Neuronal stem cell (in vitro differentiated cells): ENCODE measurements around the gene HSPA4L.
A peak's percentile ranks its signal among the peaks of the same experiment; 100 is the strongest.

Source experiments
- DNase-seq: peaks from one replicate; pipeline ENCODE4 v3.0.0-alpha.2; 2013; ENCODE audit warnings: low spot score
- H2AFZ ChIP-seq: one replicate; pipeline ENCODE4 v1.6.1; 2013; ENCODE audit warnings: mild to moderate bottlenecking, low read length, inconsistent platforms
- H2AK5ac ChIP-seq: 2 replicates; pipeline ENCODE4 v1.6.1; 2013; ENCODE audit warnings: low read depth, mild to moderate bottlenecking, inconsistent platforms, low read length, moderate library complexity, mixed read lengths
- H2BK120ac ChIP-seq: 2 replicates; pipeline ENCODE4 v1.6.1; 2013; ENCODE audit warnings: low read depth, mild to moderate bottlenecking, inconsistent platforms, low read length, moderate library complexity, mixed read lengths
- H2BK12ac ChIP-seq: one replicate; pipeline ENCODE4 v1.6.1; 2013; ENCODE audit warnings: low read length, inconsistent platforms
- H2BK15ac ChIP-seq: 2 replicates; pipeline ENCODE4 v1.6.1; 2013; ENCODE audit warnings: mild to moderate bottlenecking, low read length, inconsistent platforms, mixed read lengths
- H2BK5ac ChIP-seq: one replicate; pipeline ENCODE4 v1.6.1; 2013; ENCODE audit warnings: inconsistent platforms, mild to moderate bottlenecking, low read length, moderate library complexity
- H3K14ac ChIP-seq: one replicate; pipeline ENCODE4 v1.6.1; 2013; ENCODE audit warnings: low read length, inconsistent platforms
- H3K18ac ChIP-seq: 2 replicates; pipeline ENCODE4 v1.6.1; 2013; ENCODE audit warnings: low read length, inconsistent platforms
- H3K23ac ChIP-seq: 2 replicates; pipeline ENCODE4 v1.6.1; 2013; ENCODE audit warnings: low read depth, mild to moderate bottlenecking, mixed read lengths, low read length, inconsistent platforms; ENCODE audit not compliant: poor library complexity
- H3K27ac ChIP-seq: replicated peaks from 3 replicates; pipeline ENCODE4 v1.5.1; 2013; ENCODE audit warnings: low read length, inconsistent platforms
- H3K27me3 ChIP-seq, 3 experiments: 2 replicates each; pipeline ENCODE4 v1.6.1; 2013; ENCODE audit warnings: low read length in 3 of 3, mild to moderate bottlenecking in 2 of 3, inconsistent platforms in 1 of 3, low read depth in 1 of 3, mixed read lengths in 1 of 3, moderate library complexity in 1 of 3; ENCODE audit not compliant: control insufficient read depth in 3 of 3, insufficient read depth in 3 of 3
- H3K36me3 ChIP-seq, 2 donors: replicated peaks in 1 of 2; 2 replicates each; pipeline ENCODE4 v1.6.1; 2013; ENCODE audit warnings: low read length in 2 of 2; ENCODE audit not compliant: control insufficient read depth in 2 of 2, insufficient read depth in 2 of 2
- H3K4ac ChIP-seq: 2 replicates; pipeline ENCODE4 v1.6.1; 2013; ENCODE audit warnings: inconsistent platforms, mild to moderate bottlenecking, low read length, moderate library complexity
- H3K4me1 ChIP-seq, 2 donors: 1 replicate in 1 of 2; 2 replicates in 1 of 2; pipeline ENCODE4 v1.6.1; 2013; ENCODE audit warnings: low read length in 2 of 2, low read depth in 1 of 2; ENCODE audit not compliant: control insufficient read depth in 2 of 2, insufficient read depth in 1 of 2
- H3K4me2 ChIP-seq: one replicate; pipeline ENCODE4 v1.6.1; 2013; ENCODE audit warnings: mild to moderate bottlenecking, low read length, inconsistent platforms; ENCODE audit not compliant: insufficient read depth, poor library complexity, severe bottlenecking
- H3K4me3 ChIP-seq, 2 donors: 2 replicates each; pipeline ENCODE4 v1.5.1; 2013; ENCODE audit warnings: low read length in 2 of 2, mild to moderate bottlenecking in 2 of 2, inconsistent platforms in 1 of 2, moderate library complexity in 1 of 2
- H3K79me1 ChIP-seq: one replicate; pipeline ENCODE4 v1.6.1; 2013; ENCODE audit warnings: low read depth, mild to moderate bottlenecking, inconsistent platforms, low read length, moderate library complexity
- H3K9ac ChIP-seq: one replicate; pipeline ENCODE4 v1.6.1; 2013; ENCODE audit warnings: mild to moderate bottlenecking, low read depth, low read length, inconsistent platforms; ENCODE audit not compliant: poor library complexity
- H3K9me3 ChIP-seq, 2 donors: replicated peaks in 1 of 2; 2 replicates each; pipeline versions ENCODE3 to v1.6.1; 2013; ENCODE audit warnings: low read length in 2 of 2, mild to moderate bottlenecking in 2 of 2, inconsistent platforms in 1 of 2, low read depth in 1 of 2, mixed read lengths in 1 of 2, moderate library complexity in 1 of 2; ENCODE audit not compliant: control insufficient read depth in 2 of 2, insufficient read depth in 1 of 2
- H4K8ac ChIP-seq: one replicate; pipeline ENCODE4 v1.6.1; 2013; ENCODE audit warnings: low read depth, mild to moderate bottlenecking, inconsistent platforms, low read length, moderate library complexity
- H4K91ac ChIP-seq: one replicate; pipeline ENCODE4 v1.6.1; 2013; ENCODE audit warnings: low read length, low read depth, mild to moderate bottlenecking, inconsistent platforms; ENCODE audit not compliant: poor library complexity
- WGBS, 2 donors: extraction: QIAGEN DNeasy Blood & Tissue Kit; methylation state at CpG; one replicate each; pipeline ENCODE4 v1.1.7; 2013; ENCODE audit warnings: missing lambda C conversion rate in 2 of 2, mixed read lengths in 1 of 2; ENCODE audit not compliant: insufficient read length in 2 of 2, insufficient replicate concordance in 1 of 2; ENCODE audit errors: extremely low coverage in 2 of 2; 5-methylcytosine and 5-hydroxymethylcytosine counted together

Gene HSPA4L

DNA sequence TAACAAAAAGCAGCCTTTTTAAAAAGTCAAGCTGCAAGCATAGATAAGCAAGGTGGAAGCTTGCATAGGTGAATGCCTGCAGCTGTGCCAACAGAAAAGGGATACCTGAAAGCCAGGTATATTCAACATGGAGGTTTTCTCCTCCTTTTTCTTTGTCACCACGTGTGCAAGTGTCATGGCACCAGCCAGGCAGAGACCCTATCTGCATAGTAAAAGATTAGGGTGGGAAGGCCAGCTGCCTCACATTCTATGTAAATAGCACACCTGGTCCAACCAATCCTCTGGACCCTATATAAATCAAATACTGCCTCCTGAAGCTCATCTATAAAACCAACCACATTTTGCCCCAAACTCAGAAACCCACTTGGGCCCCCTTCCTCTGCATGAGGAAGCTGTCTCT is 70.5 kb downstream of the HSPA4L start:
- Histone ChIP-seq H2BK5ac (no peak overlapping the region), H3K4me2 (no peak overlapping the region), H2BK120ac (no peak overlapping the region), H3K4me3 (no peak overlapping the region), H2AFZ (no peak overlapping the region), H4K8ac (no peak overlapping the region), H3K36me3 (no peaks in the 10 kb centered on the region), H3K27me3 (no peaks in the 10 kb centered on the region), H2BK12ac (no peak overlapping the region), H3K23ac (no peak overlapping the region), H3K4me1 (peaks cover 0 to 5% of the 10 kb centered on the region in 2 donors), H3K9me3 (peaks cover 1 to 38% of the 10 kb centered on the region in 2 donors), H4K91ac (no peak overlapping the region), H2AK5ac (no peak overlapping the region), H3K9ac (no peak overlapping the region), H3K14ac (no peak overlapping the region), H2BK15ac (no peak overlapping the region), H3K79me1 (peaks cover 1% of the 10 kb centered on the region), H3K4ac (no peak overlapping the region), H3K27ac (no peak overlapping the region), H3K18ac (no peak overlapping the region)
- no CpG with 5 or more reads among the region's 1 CpG for WGBS, 2 donors
- no peak for DNase-seq

DNA sequence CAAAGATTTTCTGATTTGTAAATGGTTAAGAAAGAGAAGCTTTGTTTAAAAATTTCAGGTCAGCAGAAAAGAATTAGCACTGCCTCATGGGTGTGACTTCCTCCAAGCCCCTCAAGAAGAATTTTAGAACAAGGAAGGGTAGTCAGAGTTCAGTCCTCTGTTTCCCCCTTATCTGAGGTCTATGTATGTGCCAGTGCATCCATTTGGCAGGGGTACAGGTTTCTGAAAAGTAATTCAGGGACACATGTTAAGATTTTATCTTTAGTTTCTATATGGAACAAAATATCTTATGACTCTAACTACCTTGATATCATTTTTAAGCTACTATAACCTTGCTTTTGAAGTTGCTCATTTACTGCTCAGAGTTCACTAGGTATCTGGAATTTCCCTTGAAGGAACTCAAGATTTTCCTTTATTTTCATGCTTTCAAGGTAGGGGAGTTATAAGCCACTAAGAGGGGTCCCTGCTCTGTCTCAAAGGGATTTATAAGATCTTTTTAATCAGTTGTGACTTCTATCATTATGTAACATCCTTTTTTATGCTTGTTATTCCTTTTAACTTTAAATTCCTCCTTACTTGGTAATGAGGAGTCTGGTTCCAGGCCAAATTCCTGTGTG is 74.2 kb downstream of the HSPA4L start:
- DNase-seq: no peak
- Histone ChIP-seq H3K27me3 (no peaks in the 10 kb centered on the region), H3K27ac (no peak overlapping the region)

DNA sequence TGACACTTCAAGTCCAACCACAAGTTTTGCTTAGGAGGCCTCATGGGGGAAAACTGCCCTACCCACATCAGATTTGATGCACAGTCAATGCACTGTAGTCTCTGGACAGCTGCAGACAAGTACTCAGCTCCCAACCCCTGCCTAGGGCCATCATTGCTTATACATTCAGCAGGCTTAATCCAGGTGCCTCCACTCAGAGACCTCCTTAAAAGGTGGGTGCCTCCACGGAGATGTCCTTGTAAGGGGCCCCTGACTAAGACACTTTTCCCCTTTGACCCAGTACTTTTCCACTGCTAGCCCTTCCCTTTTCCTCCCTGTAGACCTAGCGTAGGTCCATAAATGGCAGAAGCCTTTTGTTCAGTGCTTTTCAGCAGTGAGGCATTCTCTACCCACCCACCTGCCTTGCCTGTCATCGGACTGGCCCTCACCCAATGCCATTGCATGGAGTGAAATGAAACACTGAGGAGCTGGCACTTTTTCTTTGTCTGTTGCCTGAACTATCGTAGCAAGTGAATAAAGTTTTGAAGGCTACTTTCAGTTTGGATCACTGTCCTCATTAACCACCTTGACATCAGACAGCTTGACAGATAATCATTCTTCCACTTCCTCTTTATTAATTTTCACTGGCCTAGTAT is 74.8 kb downstream of the HSPA4L start:
- no peak overlapping the region for H2BK5ac ChIP-seq
- H2BK120ac ChIP-seq: no peak overlapping the region
- DNase-seq: peak; percentile 4
- H3K23ac ChIP-seq: no peak overlapping the region
- no peak overlapping the region for H3K4me3 ChIP-seq
- peaks cover 1 to 30% of the 10 kb centered on the region in 2 donors for H3K9me3 ChIP-seq
- H3K79me1 ChIP-seq: peaks cover 1% of the 10 kb centered on the region
- no peak overlapping the region for H3K27ac ChIP-seq
- peaks cover 0 to 5% of the 10 kb centered on the region in 2 donors for H3K4me1 ChIP-seq
- H2BK12ac ChIP-seq: no peak overlapping the region
- no peak overlapping the region for H2AFZ ChIP-seq
- no peak overlapping the region for H3K4ac ChIP-seq
- no peak overlapping the region for H3K18ac ChIP-seq
- no peak overlapping the region for H3K4me2 ChIP-seq
- H2AK5ac ChIP-seq: no peak overlapping the region
- no peak overlapping the region for H4K91ac ChIP-seq
- no peak overlapping the region for H3K14ac ChIP-seq
- WGBS, 2 donors: no CpG with 5 or more reads among the region's 4 CpGs
- H3K27me3 ChIP-seq: no peaks in the 10 kb centered on the region
- H2BK15ac ChIP-seq: no peak overlapping the region
- H3K9ac ChIP-seq: no peak overlapping the region
- no peaks in the 10 kb centered on the region for H3K36me3 ChIP-seq
- H4K8ac ChIP-seq: no peak overlapping the region

More for the DNA sequence above, 74.2 kb downstream of the HSPA4L start:
- H3K18ac ChIP-seq: no peak overlapping the region
- H3K4ac ChIP-seq: no peak overlapping the region
- H4K91ac ChIP-seq: no peak overlapping the region
- H3K4me2 ChIP-seq: no peak overlapping the region
- no peak overlapping the region for H3K23ac ChIP-seq
- H2BK15ac ChIP-seq: no peak overlapping the region
- H3K9ac ChIP-seq: no peak overlapping the region
- H3K4me3 ChIP-seq: no peak overlapping the region
- no peak overlapping the region for H2BK12ac ChIP-seq
- H3K36me3 ChIP-seq: no peaks in the 10 kb centered on the region
- H2BK5ac ChIP-seq: no peak overlapping the region
- no peak overlapping the region for H2AFZ ChIP-seq
- no peak overlapping the region for H2BK120ac ChIP-seq
- H3K14ac ChIP-seq: no peak overlapping the region
- H3K9me3 ChIP-seq: peaks cover 1 to 30% of the 10 kb centered on the region in 2 donors
- peaks cover 1% of the 10 kb centered on the region for H3K79me1 ChIP-seq
- peaks cover 0 to 5% of the 10 kb centered on the region in 2 donors for H3K4me1 ChIP-seq
- no peak overlapping the region for H2AK5ac ChIP-seq
- no peak overlapping the region for H4K8ac ChIP-seq

- no peak overlapping the region for H3K4me2 ChIP-seq
- no peak overlapping the region for H3K9ac ChIP-seq
- H3K4ac ChIP-seq: no peak overlapping the region
- no peak overlapping the region for H2BK120ac ChIP-seq
- H2AFZ ChIP-seq: no peak overlapping the region
- no CpG with 5 or more reads among the region's 1 CpG for WGBS, 2 donors
- H3K27ac ChIP-seq: no peak overlapping the region
- H3K18ac ChIP-seq: no peak overlapping the region
- H3K4me1 ChIP-seq: peaks cover 0 to 5% of the 10 kb centered on the region in 2 donors
- no peak overlapping the region for H2BK15ac ChIP-seq
- no peak overlapping the region for H4K91ac ChIP-seq
- no peaks in the 10 kb centered on the region for H3K27me3 ChIP-seq
- no peak overlapping the region for H4K8ac ChIP-seq
- no peak overlapping the region for H3K14ac ChIP-seq
- H2AK5ac ChIP-seq: no peak overlapping the region
- no peak overlapping the region for H2BK12ac ChIP-seq
- no peak overlapping the region for H3K23ac ChIP-seq
- H2BK5ac ChIP-seq: no peak overlapping the region
- DNase-seq: no peak
- no peak overlapping the region for H3K4me3 ChIP-seq
- peaks cover 1 to 30% of the 10 kb centered on the region in 2 donors for H3K9me3 ChIP-seq
- no peaks in the 10 kb centered on the region for H3K36me3 ChIP-seq
- H3K79me1 ChIP-seq: peaks cover 1% of the 10 kb centered on the region
Measured at GRCh38 chr4:127857641-127858040, 75.5 kb downstream of the HSPA4L start.
